Endodermal cell (in vitro differentiated cells): ENCODE results near the gene RIT2. TPM values are rescaled to one million over a fixed set of nuclear protein-coding genes. Genes with fewer than 3 reads are reported as not detected.

ENCODE experiments used
- DNase-seq: peaks from one replicate; pipeline ENCODE4 v3.0.0-alpha.2; 2017
- H3K27ac ChIP-seq: 2 replicates; pipeline ENCODE4 v1.5.1; 2013; ENCODE audit warnings: mild to moderate bottlenecking, low read depth, low read length, moderate library complexity
- H3K27me3 ChIP-seq: 2 replicates; pipeline ENCODE4 v1.6.1; 2013; ENCODE audit warnings: mild to moderate bottlenecking, low read length, moderate library complexity; ENCODE audit not compliant: insufficient read depth, control insufficient read depth, poor library complexity, severe bottlenecking
- H3K36me3 ChIP-seq: 2 replicates; pipeline ENCODE4 v1.7.0; 2013; ENCODE audit warnings: mild to moderate bottlenecking, low read length, moderate library complexity; ENCODE audit not compliant: control insufficient read depth, insufficient read depth
- H3K4me1 ChIP-seq: one replicate; pipeline ENCODE4 v1.7.0; 2013; ENCODE audit warnings: low read length; ENCODE audit not compliant: control insufficient read depth, insufficient read depth
- H3K4me3 ChIP-seq: 2 replicates; pipeline ENCODE4 v1.5.1; 2013; ENCODE audit warnings: mild to moderate bottlenecking, low read length, moderate library complexity
- H3K9ac ChIP-seq: 2 replicates; pipeline ENCODE4 v1.6.1; 2013; ENCODE audit warnings: mild to moderate bottlenecking, low read length, moderate library complexity; ENCODE audit not compliant: poor library complexity, severe bottlenecking; ENCODE audit errors: extremely low read depth
- H3K9me3 ChIP-seq: 2 replicates; pipeline ENCODE4 v1.6.1; 2013; ENCODE audit warnings: mild to moderate bottlenecking, low read length, moderate library complexity; ENCODE audit not compliant: control insufficient read depth
- H3K27ac Mint-ChIP-seq: 2 replicates; pipeline ENCODE4 v1.8.0; 2020; ENCODE audit warnings: mixed read lengths
- H3K27me3 Mint-ChIP-seq: 2 replicates; pipeline ENCODE4 v1.8.0; 2021; ENCODE audit warnings: mild to moderate bottlenecking, mixed read lengths; ENCODE audit not compliant: insufficient read depth
- H3K36me3 Mint-ChIP-seq: 2 replicates; pipeline ENCODE4 v1.8.0; 2020; ENCODE audit warnings: low read depth, mixed read lengths
- H3K4me1 Mint-ChIP-seq: 2 replicates; pipeline ENCODE4 v1.8.0; 2020; ENCODE audit warnings: mixed read lengths
- H3K4me3 Mint-ChIP-seq: 2 replicates; pipeline ENCODE4 v1.8.0; 2020; ENCODE audit warnings: mild to moderate bottlenecking, moderate library complexity, mixed read lengths
- H3K9me3 Mint-ChIP-seq: 2 replicates; pipeline ENCODE4 v1.8.0; 2020; ENCODE audit warnings: mild to moderate bottlenecking, mixed read lengths
- WGBS, 2 experiments: methylation state at CpG; one replicate each; pipeline versions ENCODE4 v1.1.5 to v1.1.7; 2013; ENCODE audit warnings: missing lambda C conversion rate in 2 of 2, mixed read lengths in 1 of 2; ENCODE audit not compliant: insufficient coverage in 1 of 2, insufficient read length in 1 of 2; 5-methylcytosine and 5-hydroxymethylcytosine counted together
- total RNA-seq, 2 donors: library from RNA; stranded (reverse); fragmentation: NEBNext Ultra II Directional in 1 of 2; extraction: Animal tissue kit (Norgen Biotek cat#: 25700) in 1 of 2; gene quantifications; 2 replicates in 1 of 2; 3 replicates in 1 of 2; pipeline ENCODE4 v1.2.1, GENCODE V29; 2021
- TF ChIP-seq, protein P1 (sequence below): fragments of 200-600 bp; sonication (generic); conservative IDR thresholded peaks from 2 replicates; pipeline ENCODE4 v1.5.0; 2021; ENCODE audit warnings: antibody characterized with exemption, mild to moderate bottlenecking

RIT2 gene
- total RNA-seq, 2 donors from 2014 or later = 0.81 TPM; not detected in 1

GRCh38 chr18:43108469-43108868 lies 7.0 kb downstream of the RIT2 start:
- peaks cover 5% of the 10 kb centered on the region for H3K4me1 ChIP-seq
- Mint-ChIP-seq H3K36me3 (no peaks in the 10 kb centered on the region), H3K4me3 (no peak overlapping the region), H3K27ac (no peak overlapping the region), H3K9me3 (no peaks in the 10 kb centered on the region), H3K4me1 (peaks cover 16% of the 10 kb centered on the region), H3K27me3 (no peaks in the 10 kb centered on the region)
- H3K9me3 ChIP-seq = peaks cover 4% of the 10 kb centered on the region
- TF ChIP-seq, protein P1, sequence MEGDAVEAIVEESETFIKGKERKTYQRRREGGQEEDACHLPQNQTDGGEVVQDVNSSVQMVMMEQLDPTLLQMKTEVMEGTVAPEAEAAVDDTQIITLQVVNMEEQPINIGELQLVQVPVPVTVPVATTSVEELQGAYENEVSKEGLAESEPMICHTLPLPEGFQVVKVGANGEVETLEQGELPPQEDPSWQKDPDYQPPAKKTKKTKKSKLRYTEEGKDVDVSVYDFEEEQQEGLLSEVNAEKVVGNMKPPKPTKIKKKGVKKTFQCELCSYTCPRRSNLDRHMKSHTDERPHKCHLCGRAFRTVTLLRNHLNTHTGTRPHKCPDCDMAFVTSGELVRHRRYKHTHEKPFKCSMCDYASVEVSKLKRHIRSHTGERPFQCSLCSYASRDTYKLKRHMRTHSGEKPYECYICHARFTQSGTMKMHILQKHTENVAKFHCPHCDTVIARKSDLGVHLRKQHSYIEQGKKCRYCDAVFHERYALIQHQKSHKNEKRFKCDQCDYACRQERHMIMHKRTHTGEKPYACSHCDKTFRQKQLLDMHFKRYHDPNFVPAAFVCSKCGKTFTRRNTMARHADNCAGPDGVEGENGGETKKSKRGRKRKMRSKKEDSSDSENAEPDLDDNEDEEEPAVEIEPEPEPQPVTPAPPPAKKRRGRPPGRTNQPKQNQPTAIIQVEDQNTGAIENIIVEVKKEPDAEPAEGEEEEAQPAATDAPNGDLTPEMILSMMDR = no peak
- H3K27ac ChIP-seq = no peak overlapping the region
- no peaks in the 10 kb centered on the region for H3K27me3 ChIP-seq
- H3K4me3 ChIP-seq = no peak overlapping the region
- WGBS, 2 experiments = 85 to 91% methylated on average over 4 of the region's 4 CpGs
- H3K9ac ChIP-seq = no peak overlapping the region
- DNase-seq = no peak
- no peaks in the 10 kb centered on the region for H3K36me3 ChIP-seq

DNA sequence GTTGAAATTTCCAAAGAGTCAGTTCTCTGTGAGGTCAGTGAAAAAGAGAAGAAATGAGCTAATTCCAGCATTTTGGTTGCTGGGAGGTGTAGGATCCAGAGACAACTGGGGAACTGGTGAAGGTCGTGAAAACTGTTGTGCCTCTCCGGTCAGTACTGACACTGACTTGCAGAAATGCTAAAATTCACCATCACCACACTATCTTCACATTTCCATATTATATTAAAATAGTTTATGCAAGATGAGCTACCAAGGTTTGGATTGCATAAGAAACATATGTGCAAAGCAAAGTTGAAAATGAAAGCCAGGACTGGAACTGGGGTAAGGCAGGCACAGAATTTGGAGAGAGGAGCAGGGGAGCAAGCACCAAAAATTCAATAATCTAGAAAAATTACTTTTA lies 21.8 kb downstream of the RIT2 start:
- WGBS, 2 experiments = 100% methylated on average over 2 of the region's 2 CpGs; no CpG with 5 or more reads in 1 of the 2 experiments
- H3K4me3 ChIP-seq = no peak overlapping the region
- no peaks in the 10 kb centered on the region for H3K36me3 ChIP-seq
- Mint-ChIP-seq H3K9me3 (peaks cover 8% of the 10 kb centered on the region), H3K27ac (no peak overlapping the region), H3K4me3 (no peak overlapping the region), H3K36me3 (peaks cover 4% of the 10 kb centered on the region), H3K4me1 (peaks cover 7% of the 10 kb centered on the region), H3K27me3 (no peaks in the 10 kb centered on the region)
- no peak overlapping the region for H3K9ac ChIP-seq
- peaks cover under 1% of the 10 kb centered on the region for H3K4me1 ChIP-seq
- TF ChIP-seq, protein P1 = no peak
- no peak for DNase-seq
- H3K9me3 ChIP-seq = peaks cover 4% of the 10 kb centered on the region
- no peaks in the 10 kb centered on the region for H3K27me3 ChIP-seq
- H3K27ac ChIP-seq = no peak overlapping the region

DNA sequence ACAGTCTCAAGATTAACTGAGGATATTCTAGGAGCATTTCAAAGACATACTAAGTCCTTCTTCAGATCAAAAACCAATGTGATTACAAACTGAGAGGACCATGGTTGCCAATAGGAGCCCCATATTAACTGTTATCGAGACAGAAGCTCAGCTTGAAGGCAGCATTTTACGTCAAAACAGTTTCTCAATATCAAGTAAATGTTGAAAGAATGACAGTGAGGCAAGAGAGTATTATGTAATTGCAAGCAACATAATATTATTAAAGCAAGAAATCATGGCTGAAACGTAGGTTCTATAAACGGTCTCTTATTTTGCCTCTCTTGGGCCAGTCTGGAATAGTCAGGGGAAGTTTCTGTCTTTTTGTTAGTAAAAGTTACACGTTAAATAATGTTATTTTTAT lies 22.9 kb downstream of the RIT2 start:
- Histone ChIP-seq H3K36me3 (no peaks in the 10 kb centered on the region), H3K4me1 (peaks cover 4% of the 10 kb centered on the region), H3K27ac (no peak overlapping the region), H3K9me3 (peaks cover 4% of the 10 kb centered on the region), H3K27me3 (no peaks in the 10 kb centered on the region), H3K4me3 (no peak overlapping the region), H3K9ac (no peak overlapping the region)
- DNase-seq = no peak
- 89 to 100% methylated on average over 1 to 4 of the region's 5 CpGs for WGBS, 2 experiments
- Mint-ChIP-seq H3K27ac (no peak overlapping the region), H3K27me3 (no peaks in the 10 kb centered on the region), H3K4me3 (no peak overlapping the region), H3K4me1 (peaks cover 8% of the 10 kb centered on the region), H3K36me3 (peaks cover 4% of the 10 kb centered on the region), H3K9me3 (peaks cover 8% of the 10 kb centered on the region)
- TF ChIP-seq, protein P1 = no peak
